Activated CD4-positive, alpha-beta T cell treated with anti-CD3 and anti-CD28 coated beads, Interleukin-2, Interleukin-6, amounts not matched to agents 100 ng/mL and 50 ng/mL, durations not matched to agents 16 hours and 8 hours (primary cell): ENCODE data around the gene TCF15.

ENCODE experiments used
- DNase-seq: peaks from one replicate; pipeline ENCODE4 v3.0.0-alpha.2; 2020

TCF15 gene

DNA sequence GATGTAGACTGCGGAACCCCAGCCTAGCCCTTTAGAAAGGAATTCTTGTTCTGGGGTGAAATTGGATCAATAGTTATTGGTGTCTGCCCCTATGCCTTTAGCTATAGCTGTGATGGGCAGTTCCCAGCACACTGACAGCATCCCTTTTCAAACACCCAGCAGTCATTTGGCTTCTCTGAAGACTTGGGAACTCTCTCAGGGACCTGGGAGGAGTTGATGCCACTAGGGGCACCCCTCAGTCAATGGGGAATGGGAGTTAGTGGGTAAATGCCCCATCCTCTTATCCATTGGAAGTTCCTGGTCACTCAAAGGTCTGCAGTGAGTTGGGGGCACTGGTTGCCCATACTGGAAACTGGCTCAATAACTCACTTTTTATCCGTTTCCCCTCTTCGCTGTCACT lies 34.9 kb downstream of the TCF15 start:
- no peak for DNase-seq

DNA sequence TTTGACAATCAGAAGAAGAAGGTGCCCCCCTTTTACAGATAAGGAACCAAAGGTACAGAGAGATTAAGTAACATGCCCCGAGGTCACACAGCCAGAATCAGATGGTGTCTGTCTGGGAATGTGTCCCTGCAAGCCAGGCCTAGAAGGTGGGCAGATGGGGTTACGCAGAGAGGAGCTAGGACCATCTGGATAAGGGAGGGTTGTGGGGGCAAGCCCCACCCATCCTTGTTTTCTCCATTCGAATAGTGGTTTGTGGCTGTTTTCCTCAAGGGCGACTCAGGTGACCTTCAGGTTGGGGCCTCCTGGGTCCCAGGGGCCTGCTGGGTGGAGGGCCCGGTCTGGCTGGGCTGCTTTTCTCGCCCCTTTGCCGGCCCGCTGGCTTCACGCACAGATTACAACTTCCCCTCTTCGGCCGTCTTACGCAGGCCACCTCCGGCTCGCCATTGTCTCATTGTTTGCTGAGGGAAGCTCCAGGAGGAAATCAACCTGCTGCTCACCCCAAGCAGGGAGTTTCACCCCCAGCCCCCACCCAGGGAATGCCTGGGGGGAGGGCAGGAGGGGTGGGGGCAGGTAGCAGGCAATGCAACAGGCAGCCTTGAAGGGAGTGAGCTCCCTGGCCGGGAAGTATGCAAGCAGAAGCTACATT lies 35.7 kb downstream of the TCF15 start:
- DNase-seq: no peak

DNA sequence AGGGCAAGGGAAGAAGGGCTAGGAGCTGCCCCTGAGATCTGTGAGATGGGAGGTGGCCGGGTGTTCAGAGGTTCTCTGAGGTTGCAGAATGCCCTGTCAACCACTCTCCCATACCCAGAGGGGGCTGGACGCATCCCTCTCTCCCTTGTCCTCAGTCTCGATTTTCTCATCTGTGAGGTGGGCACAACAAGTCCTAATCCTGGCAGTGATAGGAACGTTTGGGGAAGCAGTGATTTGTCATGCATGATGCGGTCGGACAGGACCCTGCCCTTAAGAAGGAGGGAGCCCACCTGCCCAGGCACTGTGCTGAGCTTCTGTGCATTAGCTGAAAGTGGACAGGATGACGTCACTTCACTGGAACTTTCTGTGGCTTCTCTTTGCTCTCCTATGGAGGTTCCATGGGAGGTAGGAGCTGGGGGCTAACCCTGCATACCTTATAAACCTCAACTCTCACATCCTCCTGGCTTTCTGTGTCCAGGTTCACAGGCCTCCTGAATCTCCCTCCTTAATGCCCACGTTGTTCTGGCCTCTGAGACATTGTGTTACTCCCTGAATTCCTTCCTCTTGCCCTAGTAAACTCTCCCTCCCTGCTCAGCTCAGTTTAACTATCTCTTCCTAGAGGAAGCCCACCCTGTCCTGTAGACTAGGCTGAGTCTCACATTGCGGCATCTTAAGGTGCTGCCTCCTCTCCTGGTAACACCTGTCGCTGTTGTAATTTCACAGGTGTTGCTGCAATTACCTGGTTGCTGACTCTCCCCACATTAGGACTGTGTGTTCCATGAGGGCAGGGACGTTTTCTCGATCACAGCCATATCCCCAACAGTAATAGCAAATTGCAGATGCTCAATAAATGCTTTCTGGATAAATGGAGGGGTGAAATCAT lies 36.5 kb downstream of the TCF15 start:
- DNase-seq: no peak

DNA sequence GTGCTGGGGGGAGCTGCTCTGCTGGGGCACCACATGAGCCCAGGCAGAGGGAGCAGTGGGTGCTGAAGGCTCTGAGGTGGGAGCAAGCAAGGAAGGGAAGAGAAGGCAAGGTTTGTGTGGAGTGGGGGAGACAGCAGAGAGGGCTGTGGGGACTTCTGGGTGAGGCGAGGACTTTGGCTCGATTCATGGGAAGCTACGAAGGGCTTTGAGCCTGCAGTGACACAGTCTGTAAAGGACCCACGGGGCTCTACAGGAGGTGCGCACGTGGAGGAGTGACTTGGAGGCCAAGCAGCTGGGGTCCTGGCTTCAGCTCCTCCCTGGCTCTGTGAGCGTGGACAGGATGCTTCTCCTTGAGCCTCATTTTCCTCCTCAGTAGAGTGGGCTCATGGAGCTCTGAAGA lies 37.4 kb downstream of the TCF15 start:
- no peak for DNase-seq

DNA sequence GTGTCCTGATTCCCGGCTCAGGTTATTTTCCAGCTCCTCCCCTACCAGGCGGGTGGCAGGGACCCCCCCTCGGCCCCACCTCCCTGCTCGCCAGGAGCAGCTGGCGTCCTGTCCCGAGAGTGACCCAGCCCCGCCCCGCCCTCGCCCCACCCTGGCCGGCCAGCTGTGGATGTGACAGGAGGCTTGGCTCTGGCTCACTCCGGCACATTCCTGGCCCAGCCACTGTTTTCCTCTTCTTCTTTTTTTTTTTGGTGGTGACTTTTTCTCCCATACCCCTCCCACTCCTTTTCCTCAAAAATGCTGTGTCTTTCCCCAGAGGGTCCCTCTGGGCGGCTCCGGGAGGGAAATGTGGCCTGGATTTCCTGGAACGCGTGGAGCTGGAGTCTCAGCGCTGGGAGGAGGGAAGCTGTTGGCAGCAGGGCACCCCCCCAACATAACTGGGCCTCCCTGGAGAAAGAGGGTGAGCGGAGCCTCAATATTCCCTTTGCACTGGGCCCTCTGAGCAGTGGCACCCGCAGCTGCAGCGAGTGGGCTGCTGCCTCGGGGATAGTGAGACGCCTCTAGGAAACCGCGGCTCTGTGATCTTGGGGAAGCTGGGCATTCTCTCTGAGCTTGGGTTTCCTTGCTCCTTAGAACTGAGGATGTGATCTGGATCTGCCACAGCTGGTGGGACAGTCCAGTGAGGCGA lies 38.2 kb downstream of the TCF15 start:
- no peak for DNase-seq

DNA sequence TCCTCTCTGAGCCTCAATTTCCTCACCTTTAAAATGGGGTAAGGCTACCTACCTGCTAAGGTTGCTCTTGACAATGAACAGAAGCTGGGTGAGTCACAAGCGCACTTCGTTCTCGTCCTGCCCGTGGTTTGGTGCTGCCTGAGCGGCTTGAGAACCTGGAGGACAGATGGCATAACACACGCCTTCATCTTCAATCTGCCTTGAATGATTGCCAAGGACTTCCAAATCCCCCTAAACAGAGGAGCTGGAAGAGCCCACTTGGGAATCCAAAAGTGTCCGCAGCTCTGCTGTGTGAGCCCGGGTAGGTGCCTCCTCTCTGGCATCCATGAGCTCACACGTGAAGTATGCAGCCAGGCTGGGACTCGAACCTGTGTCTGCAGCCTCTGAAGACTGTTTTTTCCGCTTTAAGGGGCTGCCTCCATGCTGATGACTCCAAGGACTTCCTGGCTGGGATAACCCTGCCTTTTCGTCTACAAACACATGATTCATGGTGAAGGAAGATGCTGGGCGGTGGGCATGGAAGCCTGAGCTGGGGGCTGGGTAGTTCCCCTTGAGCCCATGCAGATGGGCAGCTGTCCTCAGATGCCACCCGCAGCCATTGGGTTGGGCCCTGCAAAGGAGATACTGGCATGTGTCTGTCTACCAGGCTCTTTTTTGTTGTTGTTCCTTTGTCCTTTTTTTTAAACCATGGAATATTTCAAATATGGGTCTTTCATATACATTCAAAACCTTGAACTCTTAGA lies 41.3 kb downstream of the TCF15 start:
- no peak for DNase-seq

DNA sequence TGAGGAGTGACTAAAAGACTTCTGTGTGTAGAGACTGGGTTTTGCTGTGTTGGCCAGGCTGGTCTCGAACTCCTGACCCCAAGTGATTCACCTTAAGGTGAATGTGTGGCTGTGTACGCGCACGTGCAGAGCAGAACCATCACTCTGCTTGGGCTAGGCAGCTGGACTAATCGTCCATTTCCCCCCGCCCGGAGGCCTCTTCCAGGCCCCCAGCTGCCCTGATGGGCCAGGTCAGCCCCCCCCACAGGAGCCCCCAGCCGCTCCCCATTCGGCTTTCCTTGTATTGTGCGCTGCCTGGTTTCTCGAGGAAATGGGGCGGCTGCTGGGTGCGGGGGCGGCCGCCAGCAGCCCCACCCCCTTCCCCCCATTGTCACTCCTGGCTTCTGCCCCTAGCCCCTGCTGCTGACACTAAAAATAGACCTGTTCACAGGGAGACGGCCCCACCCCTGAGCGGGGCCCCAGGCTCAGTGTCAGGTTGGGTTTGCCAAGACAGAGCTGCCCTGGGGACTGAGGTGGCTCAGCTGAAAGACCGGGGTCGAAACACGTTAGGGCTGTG lies 41.9 kb downstream of the TCF15 start:
- DNase-seq: no peak

DNA sequence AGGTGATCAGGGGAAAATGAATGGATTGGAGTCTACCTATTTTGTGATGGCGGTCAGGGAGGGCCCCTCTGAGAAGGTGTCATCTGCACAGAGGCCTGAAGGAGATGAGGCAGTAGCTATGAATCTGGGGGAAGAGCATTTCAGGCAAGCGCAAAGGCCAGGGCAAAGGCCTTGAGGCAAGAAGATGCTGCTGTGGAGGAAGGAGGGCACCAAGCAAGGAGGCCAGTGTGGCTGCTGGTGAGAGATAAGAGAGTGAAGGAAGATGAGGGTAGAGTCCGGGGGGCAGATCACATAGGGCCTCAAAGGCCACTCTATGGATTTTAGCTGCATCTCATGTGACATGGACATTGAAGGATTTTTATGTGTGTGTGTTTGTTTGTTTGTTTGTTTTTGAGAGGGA lies 45.9 kb downstream of the TCF15 start:
- DNase-seq: no peak

DNA sequence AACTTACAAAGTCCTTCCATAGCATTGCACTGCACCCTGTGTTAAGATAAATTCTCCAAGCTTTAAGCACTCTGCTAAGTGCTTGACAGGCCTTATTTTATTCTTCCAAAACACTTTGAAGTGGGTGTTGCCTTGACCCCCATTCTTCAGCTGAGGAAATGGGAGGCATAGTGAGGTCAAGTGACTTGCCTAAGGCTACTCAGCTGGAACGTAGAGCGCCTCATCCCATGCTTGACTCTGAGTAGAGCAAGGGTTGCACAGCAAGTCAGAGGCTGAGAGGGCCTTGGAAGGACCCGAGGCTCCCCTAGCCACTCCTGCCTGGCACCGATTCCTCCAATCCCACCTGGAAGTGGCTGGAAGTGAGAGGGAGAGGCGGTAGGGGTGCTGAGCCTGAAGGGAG lies 46.9 kb downstream of the TCF15 start:
- no peak for DNase-seq

DNA sequence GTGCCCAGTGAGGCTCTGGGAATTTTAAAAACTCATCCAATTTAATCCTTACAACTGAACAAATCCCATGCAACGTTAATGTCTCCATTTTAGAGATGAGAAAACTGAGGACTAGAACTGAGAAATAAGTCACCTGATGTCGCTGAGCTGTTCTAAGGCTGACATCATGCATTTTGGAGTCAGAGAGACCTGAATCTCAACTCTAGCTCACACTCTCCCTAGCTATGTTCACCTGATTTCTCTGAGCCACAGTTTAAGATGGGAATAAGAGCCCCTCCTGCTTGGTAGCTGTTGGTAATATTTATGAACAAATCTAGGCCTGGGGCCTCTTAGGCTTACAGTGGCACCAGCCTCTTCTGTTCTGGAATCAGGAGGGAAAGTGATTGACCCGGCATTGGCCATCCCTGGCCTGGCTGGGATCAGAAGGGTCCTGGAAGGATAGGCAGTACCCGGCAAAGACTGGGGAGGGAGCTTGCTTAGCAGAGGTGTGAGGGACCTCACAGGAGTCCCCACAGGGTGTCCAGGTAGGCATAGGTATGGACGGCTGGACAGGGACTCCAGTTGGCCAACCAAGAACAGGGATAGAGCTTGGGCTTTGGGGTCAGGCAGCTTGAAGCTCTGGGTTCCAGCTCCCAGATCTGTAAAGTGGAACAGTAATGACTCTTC lies 47.7 kb downstream of the TCF15 start:
- no peak for DNase-seq

DNA sequence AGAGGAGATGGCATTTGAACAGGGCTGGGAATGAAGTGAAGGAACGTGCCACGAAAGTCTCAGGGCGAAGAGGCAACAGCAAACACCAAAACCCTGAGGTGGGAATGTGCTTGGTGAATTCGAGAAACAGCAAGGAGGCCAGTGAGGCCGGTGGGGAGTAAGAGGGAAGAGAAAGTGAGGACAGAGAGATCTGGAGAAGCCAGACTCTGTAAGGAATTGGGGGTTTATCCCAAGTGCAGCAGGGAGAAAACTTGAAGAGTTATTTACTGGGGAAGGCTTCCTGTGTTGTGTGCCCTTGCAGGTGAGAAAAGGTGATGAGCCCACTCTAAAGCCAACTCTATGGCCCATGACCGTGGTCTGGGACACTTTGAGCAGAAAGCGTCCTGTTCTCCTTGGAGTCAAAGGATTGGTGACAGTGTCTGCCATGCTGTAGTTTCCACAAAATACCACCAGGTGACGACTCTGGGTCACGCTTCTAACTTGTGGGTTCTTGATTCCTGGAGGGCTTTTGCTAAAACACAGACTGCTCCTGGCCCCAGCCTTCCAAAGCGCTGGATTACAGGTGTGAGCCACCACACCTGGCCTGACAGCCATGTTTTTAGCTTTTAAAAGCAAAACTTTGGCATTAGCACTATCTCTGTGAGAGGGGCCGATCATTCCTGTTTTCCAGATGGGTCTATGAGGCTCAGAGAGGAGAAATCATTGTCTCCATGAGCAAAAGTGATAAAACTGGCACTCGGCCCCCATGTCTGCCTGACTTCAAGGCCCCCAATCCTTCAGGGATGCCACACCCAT lies 48.5 kb downstream of the TCF15 start:
- peak; percentile 70 for DNase-seq

DNA sequence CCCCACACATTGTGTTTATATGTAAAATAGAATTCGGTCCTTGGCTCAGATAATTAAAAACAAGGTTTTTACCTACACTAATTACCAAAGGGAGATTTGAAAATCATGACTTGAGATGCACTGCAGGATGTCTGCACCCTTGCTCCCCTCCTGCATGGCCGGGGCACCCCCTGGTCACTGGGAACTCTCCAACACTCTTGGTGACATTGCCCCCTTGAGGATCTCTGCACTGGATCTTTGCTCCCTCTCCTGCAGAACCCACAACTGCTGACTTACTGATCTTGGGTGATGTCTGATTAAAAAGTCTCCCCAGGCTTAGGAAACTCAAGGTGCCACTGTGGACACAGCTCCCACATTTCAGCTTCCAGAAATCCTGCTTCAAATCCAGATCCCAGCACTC lies 49.4 kb downstream of the TCF15 start:
- no peak for DNase-seq

DNA sequence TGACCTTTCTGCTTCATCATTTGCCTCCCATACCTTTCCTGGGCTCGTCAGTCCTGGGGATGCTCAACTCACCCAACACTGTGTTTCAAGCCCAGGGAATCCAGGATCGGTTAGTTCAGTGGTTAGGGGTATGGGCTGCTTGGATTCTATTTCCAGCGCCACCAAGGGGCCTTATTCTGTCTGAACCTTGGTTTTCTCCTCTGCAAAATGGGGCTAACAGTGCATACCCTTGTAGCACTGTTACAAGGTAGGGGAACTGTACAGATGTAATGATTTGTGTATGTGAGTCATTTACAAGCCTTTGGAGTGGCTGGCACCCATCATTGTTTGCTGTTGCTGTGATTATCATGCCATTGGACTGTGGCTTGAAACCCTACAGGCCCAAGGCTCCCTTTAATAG lies 52.0 kb downstream of the TCF15 start:
- no peak for DNase-seq

DNA sequence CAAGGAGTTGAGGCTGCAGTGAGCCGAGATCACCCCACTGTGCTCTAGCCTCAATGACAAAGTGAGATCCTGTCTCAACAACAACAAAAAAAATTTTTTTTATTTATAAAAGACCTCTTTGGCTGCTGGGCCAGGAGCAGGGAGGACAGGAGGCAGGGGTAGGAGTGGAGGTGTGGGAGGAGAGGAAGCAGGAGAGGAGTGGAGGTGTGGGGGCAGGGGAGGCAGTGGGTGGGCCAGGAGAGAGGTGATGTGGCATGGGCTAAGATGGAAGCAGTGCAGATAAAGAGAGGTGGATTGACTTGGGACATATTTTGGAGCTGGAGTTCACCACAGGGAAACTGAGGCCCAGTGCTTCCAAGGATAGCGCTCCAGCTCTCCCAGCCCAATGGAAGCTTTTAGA lies 53.1 kb downstream of the TCF15 start:
- DNase-seq: no peak

DNA sequence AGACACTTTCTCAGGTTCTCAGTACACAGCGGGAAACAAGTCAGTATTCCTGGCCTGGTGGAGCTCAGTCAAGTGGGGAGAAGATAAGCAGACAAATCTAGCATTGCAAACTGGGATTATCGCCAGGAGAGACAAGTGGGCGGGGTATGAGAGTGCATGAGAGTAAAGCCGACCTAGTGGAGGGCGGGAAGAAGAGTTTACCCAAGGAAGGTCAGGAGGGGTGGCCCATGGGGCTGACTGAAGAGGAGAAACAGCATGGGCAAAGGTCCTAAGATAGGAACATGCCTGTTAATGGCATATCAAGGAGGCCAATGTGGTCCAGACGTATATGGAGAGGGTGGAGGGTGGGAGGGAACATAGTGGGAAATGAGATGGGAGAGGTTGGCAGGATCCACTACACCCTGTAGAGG lies 54.1 kb downstream of the TCF15 start:
- DNase-seq: no peak
